BLaER1 (cell line): ENCODE results near the gene DNAH10.

Experiments
- H3K27ac ChIP-seq: shearing (Covaris generic); formaldehyde crosslinking; 2 replicates; pipeline ENCODE4 v1.8.1; 2022
- H3K27me3 ChIP-seq: shearing (Covaris generic); formaldehyde crosslinking; 2 replicates; pipeline ENCODE4 v1.8.1; 2022
- H3K36me3 ChIP-seq: shearing (Covaris generic); formaldehyde crosslinking; 2 replicates; pipeline ENCODE4 v1.8.1; 2022
- H3K4me1 ChIP-seq: shearing (Covaris generic); formaldehyde crosslinking; 2 replicates; pipeline ENCODE4 v1.8.1; 2022
- H3K4me2 ChIP-seq: shearing (Covaris generic); formaldehyde crosslinking; 2 replicates; pipeline ENCODE4 v1.8.1; 2022
- H3K4me3 ChIP-seq: shearing (Covaris generic); formaldehyde crosslinking; 2 replicates; pipeline ENCODE4 v1.8.1; 2022
- H3K9ac ChIP-seq: shearing (Covaris generic); formaldehyde crosslinking; 2 replicates; pipeline ENCODE4 v1.8.1; 2022
- H3K9me3 ChIP-seq: shearing (Covaris generic); formaldehyde crosslinking; 2 replicates; pipeline ENCODE4 v1.8.1; 2022
- H4K20me1 ChIP-seq: shearing (Covaris generic); formaldehyde crosslinking; 2 replicates; pipeline ENCODE4 v1.8.1; 2022
- Cebpa-rat ChIP-seq: shearing (Covaris generic); IDR thresholded peaks from 2 replicates; pipeline ENCODE4 v1.8.1; 2022

Gene DNAH10

DNA sequence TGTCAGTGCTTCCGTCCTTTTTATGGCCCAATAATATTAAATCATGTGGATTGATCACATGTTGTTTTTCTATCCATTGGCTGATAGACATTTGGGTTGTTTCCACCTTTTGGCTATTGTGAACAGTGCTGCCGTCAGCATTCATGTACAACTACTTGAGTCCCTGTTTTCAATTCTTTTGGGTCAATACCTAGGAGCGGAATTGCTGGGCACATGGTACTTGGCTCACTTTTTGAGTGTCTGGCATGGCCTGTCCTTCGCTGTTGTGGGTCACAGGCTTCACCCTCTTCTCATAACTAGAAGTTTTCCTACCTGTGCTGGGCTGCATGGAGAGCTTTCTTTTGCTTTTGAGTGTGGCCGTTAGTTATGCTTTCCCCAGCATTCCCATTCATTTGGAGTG is 72.7 kb downstream of the DNAH10 start:
- H3K4me3 ChIP-seq = no peak overlapping the region
- TF ChIP-seq Cebpa-rat = no peak
- no peaks in the 10 kb centered on the region for H3K4me1 ChIP-seq
- no peak overlapping the region for H3K27ac ChIP-seq
- no peak overlapping the region for H3K4me2 ChIP-seq
- H3K9me3 ChIP-seq = peaks cover 8% of the 10 kb centered on the region
- no peak overlapping the region for H3K9ac ChIP-seq
- no peaks in the 10 kb centered on the region for H3K27me3 ChIP-seq
- no peaks in the 10 kb centered on the region for H3K36me3 ChIP-seq
- no peaks in the 10 kb centered on the region for H4K20me1 ChIP-seq

DNA sequence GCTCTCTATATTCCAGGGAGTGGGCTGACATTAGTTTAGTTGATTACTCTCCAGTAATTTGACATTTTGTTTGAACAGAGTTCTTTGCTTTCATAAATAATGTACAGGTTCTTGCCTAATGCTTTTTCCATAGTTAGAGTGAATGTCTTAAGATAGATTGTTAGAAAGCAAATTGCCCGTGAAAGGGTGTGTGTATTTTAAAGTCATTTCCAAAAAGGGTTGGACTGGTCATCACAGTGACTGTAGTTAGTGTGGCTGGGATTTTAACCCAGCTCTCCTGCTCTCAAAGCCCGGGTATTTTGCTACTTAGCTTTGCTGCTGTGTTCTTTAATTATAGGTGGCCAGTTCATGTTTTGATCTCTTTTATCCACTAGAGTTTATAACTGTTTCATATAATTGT is 74.2 kb downstream of the DNAH10 start:
- no peak for TF ChIP-seq Cebpa-rat

DNA sequence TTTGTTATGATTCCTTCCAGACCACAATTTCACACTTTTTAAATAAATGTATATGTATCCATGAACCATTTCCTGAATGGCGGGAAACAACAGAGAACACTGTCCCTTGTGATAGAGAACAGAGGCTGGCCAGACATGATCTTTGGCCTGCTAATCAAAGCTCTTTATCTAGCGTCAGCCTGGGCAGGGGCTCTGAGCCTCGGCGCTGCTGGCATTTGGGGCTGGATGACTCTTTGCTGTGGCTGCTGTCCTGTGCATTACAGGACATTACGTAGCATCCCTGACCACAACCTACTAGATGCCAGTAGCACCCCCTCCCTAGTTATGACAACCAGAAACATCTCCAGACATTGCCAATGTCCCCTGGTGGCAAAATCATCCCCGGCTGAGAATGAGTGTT is 77.7 kb downstream of the DNAH10 start:
- H4K20me1 ChIP-seq = no peaks in the 10 kb centered on the region
- no peaks in the 10 kb centered on the region for H3K4me1 ChIP-seq
- H3K4me2 ChIP-seq = no peak overlapping the region
- no peak for TF ChIP-seq Cebpa-rat
- H3K9ac ChIP-seq = no peak overlapping the region
- H3K36me3 ChIP-seq = no peaks in the 10 kb centered on the region
- H3K27me3 ChIP-seq = no peaks in the 10 kb centered on the region
- no peak overlapping the region for H3K4me3 ChIP-seq
- H3K27ac ChIP-seq = no peak overlapping the region
- H3K9me3 ChIP-seq = peaks cover 4% of the 10 kb centered on the region

More for the DNA sequence above, 74.2 kb downstream of the DNAH10 start:
- no peaks in the 10 kb centered on the region for H4K20me1 ChIP-seq
- no peak overlapping the region for H3K4me2 ChIP-seq
- no peaks in the 10 kb centered on the region for H3K36me3 ChIP-seq
- H3K9ac ChIP-seq = no peak overlapping the region
- peaks cover 7% of the 10 kb centered on the region for H3K9me3 ChIP-seq
- no peaks in the 10 kb centered on the region for H3K27me3 ChIP-seq
- no peak overlapping the region for H3K4me3 ChIP-seq
- no peaks in the 10 kb centered on the region for H3K4me1 ChIP-seq
- H3K27ac ChIP-seq = no peak overlapping the region

DNA sequence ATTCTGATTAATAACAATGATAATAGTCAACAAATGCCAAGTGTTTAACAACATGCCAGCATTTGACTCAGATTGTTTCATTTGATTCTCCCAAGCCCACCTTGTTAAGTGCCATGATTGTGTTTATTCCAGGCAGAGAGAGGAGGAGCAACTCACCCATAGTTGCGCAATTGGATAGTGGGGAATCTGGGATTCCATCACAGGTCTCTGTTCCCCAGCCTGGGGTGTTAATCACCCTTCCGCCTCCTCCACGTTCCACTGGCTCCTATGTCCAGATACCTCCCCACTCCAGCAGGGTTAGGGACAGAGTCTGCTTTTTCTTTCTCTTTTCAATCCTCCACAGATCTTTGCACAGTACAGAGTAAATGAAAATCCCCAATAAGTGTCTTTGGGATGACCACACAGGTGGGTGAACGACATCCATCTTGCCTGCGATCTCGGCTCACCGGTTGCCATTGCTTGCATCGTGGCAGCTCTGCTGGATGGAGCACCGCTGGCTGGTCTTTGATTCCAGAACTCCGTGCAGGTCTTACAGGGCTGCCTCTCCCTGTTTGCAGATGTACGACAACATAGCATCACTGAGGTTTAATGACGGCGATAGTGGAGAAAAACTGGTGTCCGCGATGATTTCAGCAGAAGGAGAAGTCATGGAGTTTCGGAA is 78.8 kb downstream of the DNAH10 start:
- Histone ChIP-seq H3K27me3 (no peaks in the 10 kb centered on the region), H3K4me2 (no peak overlapping the region), H3K9ac (no peak overlapping the region), H3K4me1 (no peaks in the 10 kb centered on the region), H3K4me3 (no peak overlapping the region), H3K27ac (no peak overlapping the region), H4K20me1 (no peaks in the 10 kb centered on the region), H3K36me3 (no peaks in the 10 kb centered on the region), H3K9me3 (no peaks in the 10 kb centered on the region)
- peak; percentile 61; the same call in 1 of the 2 replicates for TF ChIP-seq Cebpa-rat

DNA sequence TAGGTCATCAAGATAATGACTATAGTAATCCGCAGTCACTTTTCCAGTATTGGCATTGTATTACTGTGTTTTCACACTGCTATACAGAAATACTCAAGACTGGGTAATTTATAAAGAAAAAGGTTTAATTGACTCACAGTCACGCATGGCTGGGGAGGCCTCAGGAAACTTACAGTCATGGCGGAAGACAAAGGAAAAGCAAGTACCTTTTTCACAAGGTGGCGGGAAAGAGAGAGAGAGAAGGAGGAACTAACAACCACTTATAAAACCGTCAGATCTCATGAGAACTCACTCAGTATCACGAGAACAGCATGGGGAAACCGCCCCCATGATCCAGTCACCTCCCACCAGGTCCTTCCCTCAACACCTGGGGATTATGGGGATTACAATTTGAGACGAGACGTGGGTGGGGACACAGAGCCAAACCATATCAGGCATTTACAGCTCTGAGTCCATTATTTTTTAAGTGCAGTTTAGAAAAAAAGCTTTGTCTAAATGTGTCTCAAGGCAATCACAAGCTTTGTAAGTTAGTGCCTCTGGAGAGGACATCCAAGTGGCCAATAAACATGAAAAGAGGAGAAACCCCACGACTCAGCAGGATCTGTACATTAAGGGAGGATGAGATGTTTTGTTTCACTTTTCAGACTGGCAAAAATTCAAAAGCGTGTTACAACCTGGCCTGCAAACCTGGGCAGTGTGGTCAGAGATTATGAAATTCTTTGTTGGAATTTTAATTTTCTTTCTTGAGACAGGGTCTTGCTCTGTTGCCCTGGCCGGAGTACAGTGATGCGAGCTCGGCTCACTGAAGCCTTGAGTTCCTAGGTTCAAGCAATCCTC is 82.0 kb downstream of the DNAH10 start:
- Histone ChIP-seq H3K27ac (no peak overlapping the region), H3K4me2 (no peak overlapping the region), H4K20me1 (no peaks in the 10 kb centered on the region)

DNA sequence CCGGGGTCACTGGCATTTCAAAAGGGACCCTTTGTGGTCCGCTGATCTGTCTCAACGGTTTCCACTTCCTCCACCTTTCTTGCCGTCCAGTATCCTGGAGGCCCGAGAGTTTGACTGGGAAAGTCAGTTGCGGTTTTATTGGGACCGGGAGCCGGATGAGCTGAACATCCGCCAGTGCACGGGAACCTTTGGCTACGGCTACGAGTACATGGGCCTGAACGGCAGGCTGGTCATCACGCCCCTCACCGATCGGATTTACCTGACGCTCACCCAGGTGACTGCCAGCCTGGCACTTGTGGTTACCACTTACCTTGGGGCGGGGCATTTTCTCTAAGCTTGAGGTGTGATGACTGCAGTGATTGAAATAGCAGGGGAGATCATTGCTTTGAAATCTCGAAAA is 83.8 kb downstream of the DNAH10 start:
- H3K4me3 ChIP-seq = no peak overlapping the region

More for the DNA sequence above, 82.0 kb downstream of the DNAH10 start:
- H3K9ac ChIP-seq = no peak overlapping the region
- H3K9me3 ChIP-seq = no peaks in the 10 kb centered on the region
- no peak for TF ChIP-seq Cebpa-rat
- no peaks in the 10 kb centered on the region for H3K36me3 ChIP-seq
- no peaks in the 10 kb centered on the region for H3K27me3 ChIP-seq
- H3K4me3 ChIP-seq = no peak overlapping the region
- H3K4me1 ChIP-seq = no peaks in the 10 kb centered on the region

DNA sequence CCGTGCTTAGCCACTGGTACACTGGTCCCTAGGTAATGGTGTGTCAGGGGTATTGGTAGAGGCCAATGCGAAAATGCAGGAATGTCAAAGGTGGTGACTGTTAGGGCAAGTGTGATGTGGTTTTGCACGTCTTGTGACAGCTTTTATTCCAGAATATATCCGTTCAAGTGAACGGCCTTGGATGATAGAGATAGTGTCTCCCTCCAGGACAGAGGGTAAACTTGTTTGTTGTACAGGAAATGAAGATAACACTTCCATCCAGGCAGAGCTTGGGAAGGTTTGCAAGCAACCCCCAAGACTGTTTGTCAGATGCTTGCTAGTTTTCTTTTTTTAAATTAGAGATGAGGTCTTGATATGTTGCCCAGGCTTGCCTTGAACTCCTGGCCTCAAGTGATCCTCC is 84.2 kb downstream of the DNAH10 start:
- H4K20me1 ChIP-seq = no peaks in the 10 kb centered on the region
- H3K4me3 ChIP-seq = no peak overlapping the region
- no peak overlapping the region for H3K4me2 ChIP-seq
- TF ChIP-seq Cebpa-rat = no peak
- H3K9ac ChIP-seq = no peak overlapping the region
- no peak overlapping the region for H3K27ac ChIP-seq
- H3K4me1 ChIP-seq = no peaks in the 10 kb centered on the region
- H3K9me3 ChIP-seq = no peaks in the 10 kb centered on the region
- H3K27me3 ChIP-seq = no peaks in the 10 kb centered on the region
- H3K36me3 ChIP-seq = no peaks in the 10 kb centered on the region

More for the DNA sequence above, 83.8 kb downstream of the DNAH10 start:
- Histone ChIP-seq H3K9me3 (no peaks in the 10 kb centered on the region), H3K9ac (no peak overlapping the region), H3K4me2 (no peak overlapping the region), H3K36me3 (no peaks in the 10 kb centered on the region), H3K27ac (no peak overlapping the region), H4K20me1 (no peaks in the 10 kb centered on the region), H3K27me3 (no peaks in the 10 kb centered on the region), H3K4me1 (no peaks in the 10 kb centered on the region)
- TF ChIP-seq Cebpa-rat = no peak

DNA sequence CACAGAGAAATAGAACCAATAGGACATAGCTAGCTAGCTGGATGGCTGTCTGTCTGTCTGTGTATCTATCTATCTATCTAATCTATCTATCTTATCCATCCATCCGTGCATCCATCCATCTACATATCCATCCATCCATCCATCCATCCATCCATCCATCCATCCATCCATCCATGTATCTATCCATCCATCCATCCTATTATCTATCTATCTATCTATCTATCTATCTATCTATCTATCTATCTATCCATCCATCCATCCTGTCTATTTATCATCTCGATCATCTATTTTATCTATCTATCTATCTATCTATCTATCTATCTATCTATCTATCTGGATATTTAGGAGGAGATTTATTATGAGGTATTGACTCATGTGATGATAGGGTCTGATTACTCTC is 84.9 kb downstream of the DNAH10 start:
- no peaks in the 10 kb centered on the region for H3K36me3 ChIP-seq
- H3K4me1 ChIP-seq = no peaks in the 10 kb centered on the region
- no peak overlapping the region for H3K4me3 ChIP-seq
- no peak overlapping the region for H3K9ac ChIP-seq
- H3K27me3 ChIP-seq = no peaks in the 10 kb centered on the region
- no peak for TF ChIP-seq Cebpa-rat
- no peaks in the 10 kb centered on the region for H4K20me1 ChIP-seq
- no peak overlapping the region for H3K27ac ChIP-seq
- no peak overlapping the region for H3K4me2 ChIP-seq
- H3K9me3 ChIP-seq = no peaks in the 10 kb centered on the region

DNA sequence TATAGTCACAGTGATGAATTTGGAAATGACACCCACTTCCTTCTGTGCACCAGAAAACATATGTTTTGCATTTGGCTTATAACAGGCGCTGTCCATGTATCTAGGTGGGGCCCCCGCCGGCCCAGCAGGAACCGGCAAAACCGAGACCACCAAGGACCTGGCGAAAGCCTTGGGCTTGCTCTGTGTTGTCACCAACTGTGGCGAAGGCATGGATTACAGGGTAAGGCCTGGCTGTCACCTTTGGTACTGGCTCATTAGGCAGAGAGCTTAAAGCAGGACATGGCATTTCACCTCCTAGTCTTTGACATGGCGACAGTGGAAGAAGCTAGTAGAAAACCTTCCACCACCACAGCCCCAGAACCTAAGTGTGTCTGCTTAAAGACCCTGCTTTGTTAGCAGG is 85.8 kb downstream of the DNAH10 start:
- no peaks in the 10 kb centered on the region for H3K4me1 ChIP-seq
- no peak overlapping the region for H3K4me2 ChIP-seq
- H4K20me1 ChIP-seq = no peaks in the 10 kb centered on the region
- no peak overlapping the region for H3K27ac ChIP-seq
- H3K4me3 ChIP-seq = no peak overlapping the region
- H3K9ac ChIP-seq = no peak overlapping the region
- no peak for TF ChIP-seq Cebpa-rat
- no peaks in the 10 kb centered on the region for H3K9me3 ChIP-seq
- H3K36me3 ChIP-seq = no peaks in the 10 kb centered on the region
- H3K27me3 ChIP-seq = no peaks in the 10 kb centered on the region

DNA sequence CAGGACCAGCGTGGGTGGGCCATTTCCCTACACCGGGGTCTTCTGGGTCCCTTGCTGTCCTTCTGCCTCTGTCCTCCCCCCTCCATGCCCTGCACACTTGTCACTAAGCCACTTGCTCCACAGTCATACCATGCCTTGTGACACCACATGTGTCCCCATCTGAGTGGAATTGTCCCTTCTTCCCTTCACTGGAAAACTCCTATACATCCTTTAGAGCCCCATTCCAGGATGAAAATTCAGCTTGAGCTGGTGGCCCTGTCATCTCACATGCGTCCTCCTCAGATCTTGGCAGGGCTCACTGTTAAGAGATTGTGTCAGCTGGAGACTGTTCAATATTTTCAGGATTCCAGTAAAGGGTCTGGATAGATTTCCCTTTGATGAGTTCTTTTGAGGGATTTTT is 87.4 kb downstream of the DNAH10 start:
- Histone ChIP-seq H3K9me3 (no peaks in the 10 kb centered on the region), H3K4me1 (no peaks in the 10 kb centered on the region), H3K27ac (no peak overlapping the region), H3K36me3 (no peaks in the 10 kb centered on the region), H3K4me3 (no peak overlapping the region), H3K9ac (no peak overlapping the region), H3K27me3 (no peaks in the 10 kb centered on the region), H4K20me1 (no peaks in the 10 kb centered on the region), H3K4me2 (no peak overlapping the region)
- no peak for TF ChIP-seq Cebpa-rat
